GM23338 (cell line): ENCODE data around the gene CRYZ. TPM values are rescaled to one million over a fixed set of nuclear protein-coding genes. Genes with fewer than 3 reads are reported as not detected.

Experiments
- ATAC-seq: fragments of 200-7000 bp; cut with Tn5 transposase; 3 replicates; pipeline ENCODE4 v1.9.1; 2020
- DNase-seq: peaks from one replicate; pipeline ENCODE4 v3.0.0-alpha.2; 2015; ENCODE audit warnings: low spot score
- H2AFZ ChIP-seq: fragments of 200-600 bp; sonication (generic); 2 replicates; pipeline ENCODE4 v1.8.0; 2016; ENCODE audit warnings: antibody characterized with exemption, mild to moderate bottlenecking, moderate library complexity
- H3F3A ChIP-seq: fragments of 200-600 bp; sonication (generic); replicated peaks from 2 replicates; pipeline ENCODE4 v1.8.0; 2017; ENCODE audit warnings: antibody characterized with exemption, mixed run types, low read depth
- H3K27ac ChIP-seq: fragments of 200-600 bp; sonication (generic); 2 replicates; pipeline ENCODE4 v1.6.1; 2016; ENCODE audit warnings: low read depth
- H3K27me3 ChIP-seq: fragments of 200-600 bp; sonication (generic); 2 replicates; pipeline ENCODE4 v1.8.0; 2016; ENCODE audit warnings: mild to moderate bottlenecking, mixed run types, moderate library complexity; ENCODE audit not compliant: insufficient read depth
- H3K36me3 ChIP-seq: fragments of 200-600 bp; sonication (generic); 2 replicates; pipeline ENCODE4 v1.8.0; 2016; ENCODE audit warnings: mild to moderate bottlenecking; ENCODE audit not compliant: insufficient read depth
- H3K4me1 ChIP-seq: fragments of 200-600 bp; sonication (generic); 2 replicates; pipeline ENCODE4 v1.8.0; 2016; ENCODE audit warnings: mild to moderate bottlenecking, moderate library complexity; ENCODE audit not compliant: insufficient read depth
- H3K4me2 ChIP-seq: fragments of 200-600 bp; sonication (generic); 2 replicates; pipeline ENCODE4 v1.7.1; 2017; ENCODE audit warnings: mixed run types
- H3K4me3 ChIP-seq: fragments of 200-600 bp; sonication (generic); 2 replicates; pipeline ENCODE4 v1.6.1; 2016; ENCODE audit warnings: mixed run types
- H3K79me2 ChIP-seq: fragments of 200-600 bp; sonication (generic); replicated peaks from 2 replicates; pipeline ENCODE4 v1.8.0; 2017; ENCODE audit warnings: mild to moderate bottlenecking; ENCODE audit not compliant: insufficient read depth
- H3K9me2 ChIP-seq: fragments of 200-600 bp; sonication (generic); 2 replicates; pipeline ENCODE4 v1.8.0; 2017; ENCODE audit not compliant: insufficient read depth
- H4K20me1 ChIP-seq: fragments of 200-600 bp; sonication (generic); replicated peaks from 2 replicates; pipeline ENCODE4 v1.8.0; 2017; ENCODE audit warnings: mild to moderate bottlenecking; ENCODE audit not compliant: insufficient read depth
- H3K27ac Mint-ChIP-seq: 2 replicates; pipeline ENCODE4 v1.8.0; 2020; ENCODE audit warnings: inconsistent platforms, mild to moderate bottlenecking, moderate library complexity, mixed read lengths
- H3K27me3 Mint-ChIP-seq: 3 replicates; pipeline ENCODE4 v1.8.0; 2022; ENCODE audit warnings: low read depth, mild to moderate bottlenecking, moderate library complexity, mixed read lengths, inconsistent platforms; ENCODE audit not compliant: insufficient read depth, poor library complexity
- H3K36me3 Mint-ChIP-seq: 3 replicates; pipeline ENCODE4 v1.8.0; 2021; ENCODE audit warnings: low read depth, mild to moderate bottlenecking, inconsistent platforms, moderate library complexity, mixed read lengths
- H3K4me1 Mint-ChIP-seq: 3 replicates; pipeline ENCODE4 v1.8.0; 2020; ENCODE audit warnings: mild to moderate bottlenecking, inconsistent platforms, mixed read lengths
- H3K4me3 Mint-ChIP-seq: 3 replicates; pipeline ENCODE4 v1.8.0; 2021; ENCODE audit warnings: moderate library complexity, mild to moderate bottlenecking, inconsistent platforms, mixed read lengths
- H3K9me3 Mint-ChIP-seq: 3 replicates; pipeline ENCODE4 v1.8.0; 2020; ENCODE audit warnings: moderate library complexity, mild to moderate bottlenecking, inconsistent platforms, mixed read lengths
- CREB1 ChIP-seq: fragments of 250-450 bp; sonication (Bioruptor Pico); IDR thresholded peaks from 2 replicates; pipeline ENCODE4 v1.5.0; 2020; ENCODE audit warnings: low read depth, mild to moderate bottlenecking, moderate library complexity
- CTCF ChIP-seq, 2 experiments: fragments of 200-600 bp in 1 of 2; sonication (generic) in 1 of 2; conservative IDR thresholded peaks; 2 replicates each; pipeline versions ENCODE4 v1.5.1 to v1.6.1; 2016 to 2017; ENCODE audit warnings: antibody characterized with exemption in 2 of 2, low read depth in 2 of 2, mild to moderate bottlenecking in 2 of 2, moderate library complexity in 1 of 2
- ETS1 ChIP-seq: IDR thresholded peaks from 2 replicates; pipeline ENCODE4 v1.6.1; 2016; ENCODE audit warnings: antibody characterized with exemption
- EZH2 ChIP-seq: fragments of 200-600 bp; sonication (generic); IDR thresholded peaks from one replicate; pipeline ENCODE4 v1.8.0; 2017; ENCODE audit warnings: antibody characterized with exemption, mild to moderate bottlenecking, low read depth; ENCODE audit not compliant: unreplicated experiment
- EZH2phosphoT487 ChIP-seq: fragments of 200-600 bp; sonication (generic); IDR thresholded peaks from one replicate; pipeline ENCODE4 v1.8.1; 2018; ENCODE audit warnings: antibody characterized with exemption; ENCODE audit not compliant: unreplicated experiment
- JUNB ChIP-seq: IDR thresholded peaks from one replicate; pipeline ENCODE4 v1.6.1; 2016; ENCODE audit warnings: antibody characterized with exemption; ENCODE audit not compliant: unreplicated experiment
- NANOG ChIP-seq: IDR thresholded peaks from 2 replicates; pipeline ENCODE4 v1.6.1; 2016; ENCODE audit warnings: antibody characterized with exemption, borderline replicate concordance
- POLR2AphosphoS5 ChIP-seq: IDR thresholded peaks from 2 replicates; pipeline ENCODE4 v1.6.1; 2016; ENCODE audit warnings: antibody characterized with exemption, low read depth
- REST ChIP-seq: IDR thresholded peaks from one replicate; pipeline ENCODE4 v1.6.1; 2018; ENCODE audit warnings: antibody characterized with exemption; ENCODE audit not compliant: unreplicated experiment
- STAT1 ChIP-seq: IDR thresholded peaks from one replicate; pipeline ENCODE4 v1.6.1; 2016; ENCODE audit warnings: antibody characterized with exemption; ENCODE audit not compliant: unreplicated experiment
- ZNF114 ChIP-seq: fragments of 250-450 bp; sonication (Bioruptor Pico); IDR thresholded peaks from 2 replicates; pipeline ENCODE4 v1.5.0; 2020; ENCODE audit warnings: mild to moderate bottlenecking, moderate library complexity
- ZNF331 ChIP-seq: fragments of 250-450 bp; sonication (Bioruptor Pico); IDR thresholded peaks from 2 replicates; pipeline ENCODE4 v1.5.0; 2020; ENCODE audit warnings: low read depth, mild to moderate bottlenecking, moderate library complexity
- ZNF462 ChIP-seq: fragments of 250-450 bp; sonication (Bioruptor Pico); IDR thresholded peaks from 2 replicates; pipeline ENCODE4 v1.5.0; 2020; ENCODE audit warnings: mild to moderate bottlenecking, moderate library complexity
- polyA plus RNA-seq: library from polyadenylated mRNA; unstranded; fragments of >200 nt; fragmentation: Nextera tagmentation; extraction: Ambion mirVana; gene quantifications from 2 replicates; pipeline ENCODE4 v1.2.1, GENCODE V29; 2016
- total RNA-seq: library from RNA; depleted of rRNA; stranded (reverse); fragments of >200 nt; shearing (Covaris generic); gene quantifications from 2 replicates; pipeline ENCODE4 v1.2.3, GENCODE V29; 2014

Gene CRYZ
- total and polyA plus RNA-seq, 2 experiments from 2014 or later = 45.7 to 57.8 TPM

- DNase-seq (no peak), ATAC-seq (no peak)
- no peaks in the 10 kb centered on the region for H3F3A ChIP-seq
- H3K36me3 ChIP-seq = no peaks in the 10 kb centered on the region
- no peak overlapping the region for H3K4me2 ChIP-seq
- H3K27me3 ChIP-seq = no peaks in the 10 kb centered on the region
- no peaks in the 10 kb centered on the region for H3K9me2 ChIP-seq
- peaks cover 25% of the 10 kb centered on the region for H3K4me1 ChIP-seq
- no peak overlapping the region for H2AFZ ChIP-seq
- no peak overlapping the region for H3K4me3 ChIP-seq
- Mint-ChIP-seq H3K27ac (no peak overlapping the region), H3K4me1 (peaks cover 20% of the 10 kb centered on the region), H3K27me3 (no peaks in the 10 kb centered on the region), H3K4me3 (no peak overlapping the region), H3K36me3 (no peaks in the 10 kb centered on the region), H3K9me3 (no peaks in the 10 kb centered on the region)
- no peaks in the 10 kb centered on the region for H4K20me1 ChIP-seq
- no peak overlapping the region for H3K27ac ChIP-seq
- no peaks in the 10 kb centered on the region for H3K79me2 ChIP-seq
- no peak for TF ChIP-seq CREB1 (CRISPR knock-in tag)
- TF ChIP-seq CTCF (conservative IDR thresholded peaks at IDR 0.05; ENCODE audit: low read depth in 2 of 2) = no peak
- no peak for TF ChIP-seq NANOG
- no peak for TF ChIP-seq EZH2phosphoT487
- no peak for TF ChIP-seq POLR2AphosphoS5
- TF ChIP-seq REST = no peak
- TF ChIP-seq ETS1 = no peak
- no peak for TF ChIP-seq ZNF114 (CRISPR knock-in tag)
- no peak for TF ChIP-seq JUNB
- no peak for TF ChIP-seq ZNF331 (CRISPR knock-in tag)
- no peak for TF ChIP-seq STAT1
- TF ChIP-seq EZH2 = no peak
- no peak for TF ChIP-seq ZNF462
Observed at GRCh38 chr1:74777525-74777924, 44.7 kb upstream of the CRYZ start.
